Endothelial cell of hepatic sinusoid (primary cell): ENCODE data around the gene BMS1.
"Not testable (repeated sequence)": the region's sequence is repeated elsewhere in the genome, so short reads cannot be mapped to it uniquely, and the experiment has no call there.

ENCODE experiments used
- in situ Hi-C: cut with HindIII; loops from 2 replicates; pipeline ENCODE4 v1.10.0; 2017; ENCODE audit warnings: low sequenced_read_pairs

Gene BMS1

GRCh38 chr10:42862801-42863200 lies 80.2 kb downstream of the BMS1 start:
- in situ Hi-C loops = not testable (repeated sequence)

DNA sequence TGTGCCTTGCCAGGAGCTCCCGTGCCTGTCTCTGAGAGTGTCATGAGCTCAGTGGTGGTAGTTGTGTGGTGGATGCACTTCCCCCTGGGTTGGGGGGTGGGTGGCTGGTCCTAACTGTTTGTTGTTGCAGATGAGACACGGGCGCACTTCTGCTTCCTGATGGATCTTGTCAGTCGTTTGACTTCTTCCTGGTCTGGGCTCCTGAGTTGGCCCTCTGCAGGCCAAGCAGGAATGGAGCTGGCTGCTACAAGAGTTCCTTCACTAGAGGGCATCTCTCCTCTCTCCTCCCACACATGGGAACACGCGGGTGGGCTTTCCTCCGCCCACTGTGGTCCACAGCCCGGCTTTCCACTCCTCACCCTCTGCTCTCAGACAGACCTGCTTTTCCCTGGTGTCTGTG lies 82.0 kb downstream of the BMS1 start:
- in situ Hi-C loops = no loop called here

- in situ Hi-C loops = no loop called here
Observed at GRCh38 chr10:42865716-42866114, 83.1 kb downstream of the BMS1 start.

GRCh38 chr10:42866115-42866995 lies 83.8 kb downstream of the BMS1 start:
- in situ Hi-C loops = no loop called here

DNA sequence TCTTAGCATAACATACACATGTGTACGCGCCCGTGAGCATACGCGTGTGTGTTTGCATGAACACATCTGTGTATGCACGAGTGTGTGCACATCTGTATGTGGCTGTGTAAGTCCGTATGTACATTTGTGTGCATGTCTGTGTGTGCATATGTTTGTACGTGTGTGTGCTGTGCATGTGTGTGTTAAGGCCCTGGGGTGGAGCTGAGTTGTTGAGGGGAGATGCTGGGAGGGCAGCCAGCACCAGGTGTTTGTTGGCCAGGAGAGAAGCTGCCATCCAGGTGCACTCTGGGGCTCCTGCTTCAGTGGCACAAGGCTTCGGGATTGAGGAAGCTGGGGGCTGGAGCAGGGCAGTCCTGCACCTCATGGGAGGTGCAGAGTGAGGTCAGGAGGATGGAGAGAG lies 85.0 kb downstream of the BMS1 start:
- in situ Hi-C loops = no loop called here

DNA sequence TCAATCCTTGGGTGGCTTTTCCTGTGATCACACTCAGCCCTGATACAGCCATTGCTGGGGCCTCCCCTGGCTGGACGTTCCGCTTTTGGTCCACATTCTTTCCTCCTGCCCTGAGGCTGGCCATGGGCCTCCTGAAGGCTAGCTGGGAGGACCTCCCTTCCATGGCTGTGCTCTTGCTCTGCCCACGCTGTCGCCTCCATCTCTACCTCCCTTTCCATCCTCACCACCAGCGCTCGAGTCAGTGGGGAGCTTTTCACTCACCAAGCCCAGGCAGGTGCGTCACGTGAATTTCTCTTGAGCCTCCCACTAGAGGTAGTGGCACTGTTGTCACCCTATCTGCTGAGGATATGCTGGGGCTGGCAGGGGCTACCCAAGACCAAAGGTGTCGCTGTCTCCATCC lies 85.9 kb downstream of the BMS1 start:
- in situ Hi-C loops = no loop called here

GRCh38 chr10:42869977-42870350 lies 87.4 kb downstream of the BMS1 start:
- in situ Hi-C loops = no loop called here

DNA sequence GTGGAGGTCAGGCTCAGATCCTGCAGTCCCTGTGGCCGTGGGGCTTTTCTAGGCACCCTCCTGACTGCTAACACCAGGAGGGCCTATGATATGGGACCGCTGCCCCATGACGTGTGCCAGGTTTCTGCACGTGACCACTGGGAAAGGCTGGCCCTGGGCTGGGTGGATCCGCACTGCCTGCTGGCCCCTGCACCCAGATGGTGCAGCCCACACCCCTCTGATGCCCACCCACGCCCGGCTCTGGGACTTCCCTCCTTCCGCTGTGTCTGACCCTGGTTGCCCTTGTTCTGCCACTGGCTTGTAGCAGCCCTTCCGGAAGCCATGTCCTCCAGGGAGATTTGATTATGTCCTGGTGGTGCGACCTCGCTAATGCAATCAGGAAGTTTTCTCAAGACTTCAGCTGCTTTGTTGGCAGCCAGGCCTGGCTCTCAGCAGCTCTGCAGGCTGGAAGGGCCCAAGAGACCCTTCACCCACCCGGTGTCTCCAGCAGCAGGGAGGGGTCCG lies 88.6 kb downstream of the BMS1 start:
- in situ Hi-C loops = not testable (repeated sequence)

DNA sequence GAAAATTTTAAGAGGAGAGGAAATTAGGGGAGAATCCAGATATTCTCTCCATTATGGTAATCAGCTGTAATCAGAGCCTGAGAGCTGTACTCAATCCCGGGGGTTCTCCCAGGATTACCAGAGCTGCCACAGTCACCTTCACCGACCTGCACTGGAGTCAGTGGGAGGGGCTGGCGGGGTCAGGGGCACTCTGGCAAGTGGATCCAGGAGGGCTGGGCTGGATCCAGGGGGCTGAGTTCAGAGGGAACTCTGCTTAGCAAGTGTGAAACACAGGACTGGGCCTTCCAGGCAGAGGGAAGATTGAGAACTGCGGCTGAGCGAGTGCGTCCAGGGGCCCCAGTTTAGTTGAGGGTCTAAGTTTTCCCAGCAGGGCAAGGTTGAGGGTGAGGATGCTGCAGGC lies 89.2 kb downstream of the BMS1 start:
- in situ Hi-C loops = no loop called here

GRCh38 chr10:42872865-42873435 lies 90.4 kb downstream of the BMS1 start:
- in situ Hi-C loops = no loop called here

DNA sequence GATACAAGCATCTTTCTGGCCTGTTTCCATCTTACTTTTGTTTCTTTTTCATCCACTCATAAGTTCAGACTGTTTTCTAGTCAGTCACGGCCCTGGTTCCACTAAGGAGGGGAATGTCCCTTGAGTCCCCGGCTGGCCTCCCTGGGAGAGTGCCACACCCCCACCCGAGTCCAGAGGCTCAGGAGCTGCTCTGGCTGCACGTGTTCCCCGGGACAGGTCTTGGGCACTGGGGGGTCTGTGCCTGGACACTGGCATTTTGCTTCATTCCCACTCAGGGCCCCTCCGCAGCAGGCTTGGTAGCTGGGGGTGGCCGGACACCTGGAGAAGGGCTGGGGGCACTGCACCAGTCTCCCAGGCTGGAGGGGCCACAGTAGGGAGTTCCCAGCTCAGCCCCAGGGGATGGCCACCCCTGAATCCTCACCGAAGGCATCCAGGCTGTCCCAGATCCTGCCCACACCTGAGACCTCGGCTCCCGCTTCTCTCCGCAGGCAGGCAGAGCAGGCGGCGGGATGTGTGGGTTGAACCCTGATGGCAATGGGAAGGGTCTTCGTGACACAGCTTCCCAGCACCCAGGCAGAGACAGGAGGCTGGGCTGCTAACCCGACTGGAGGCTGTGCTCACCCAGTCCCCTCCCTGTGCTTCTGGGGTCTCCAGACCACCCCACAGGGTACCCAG lies 92.3 kb downstream of the BMS1 start:
- in situ Hi-C loops = loop anchor here (25.0 kb wide), 1 partner anchor 187 kb away; no protein-coding TSS in a partner anchor

GRCh38 chr10:42875388-42875755 lies 92.8 kb downstream of the BMS1 start:
- in situ Hi-C loops = loop anchor here (25.0 kb wide), 1 partner anchor 187 kb away; no protein-coding TSS in a partner anchor

DNA sequence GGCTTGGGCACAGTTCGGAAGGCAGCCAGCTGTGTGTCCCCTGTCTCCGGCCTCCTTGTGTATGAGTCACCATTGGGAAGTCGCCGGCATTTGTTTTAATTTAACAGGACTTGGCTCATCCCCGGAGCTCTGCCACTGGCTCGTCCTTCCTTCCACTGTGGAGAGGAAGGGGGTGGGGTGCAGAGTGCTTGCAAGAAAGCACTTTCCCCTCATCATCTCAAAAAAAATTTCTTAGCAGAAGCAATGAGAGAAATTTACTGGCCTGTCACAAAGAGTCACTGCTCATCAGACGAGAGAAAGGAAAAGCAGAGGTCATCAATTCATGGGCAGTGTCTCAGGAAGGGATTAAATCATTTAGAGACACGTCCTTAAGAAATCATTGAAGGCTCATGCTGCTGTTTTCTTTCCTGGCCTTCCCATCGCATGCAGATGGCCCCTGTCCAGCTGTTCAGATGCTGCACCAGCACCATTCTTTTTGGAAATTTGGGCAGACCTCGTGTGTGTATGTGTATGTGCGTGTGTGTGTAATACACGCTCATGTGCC lies 93.3 kb downstream of the BMS1 start:
- in situ Hi-C loops = loop anchor here (25.0 kb wide), 1 partner anchor 186 kb away; no protein-coding TSS in a partner anchor

DNA sequence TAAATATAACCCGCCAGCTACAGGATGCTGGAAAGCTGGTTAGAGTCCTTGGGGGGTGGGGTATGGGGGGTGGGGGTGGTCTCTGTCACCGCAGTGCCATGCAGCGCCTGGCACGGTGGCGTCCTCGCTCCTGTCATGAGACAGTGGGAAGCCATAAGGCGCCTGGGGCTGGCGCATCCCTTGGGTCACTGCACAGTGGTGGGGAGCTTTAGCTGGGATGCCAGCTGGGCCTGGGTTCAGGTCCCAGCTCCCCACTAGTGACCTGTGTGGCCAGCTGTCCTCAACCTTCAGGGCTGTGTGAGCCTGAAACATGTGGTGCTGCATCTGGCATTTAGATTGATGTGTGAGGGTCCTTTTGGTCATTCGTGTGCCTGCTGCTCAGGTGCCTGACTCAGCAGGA lies 93.9 kb downstream of the BMS1 start:
- in situ Hi-C loops = loop anchor here (25.0 kb wide), 1 partner anchor 186 kb away; no protein-coding TSS in a partner anchor

- in situ Hi-C loops = loop anchor here (25.0 kb wide), 1 partner anchor 185 kb away; no protein-coding TSS in a partner anchor
Observed at GRCh38 chr10:42876945-42877344, 94.3 kb downstream of the BMS1 start.

- in situ Hi-C loops = loop anchor here (25.0 kb wide), 1 partner anchor 185 kb away; no protein-coding TSS in a partner anchor
Observed at GRCh38 chr10:42877496-42878030, 95.0 kb downstream of the BMS1 start.

- in situ Hi-C loops = loop anchor here (25.0 kb wide), 1 partner anchor 184 kb away; no protein-coding TSS in a partner anchor
Observed at GRCh38 chr10:42878134-42878820, 95.7 kb downstream of the BMS1 start.

- in situ Hi-C loops = loop anchor here (25.0 kb wide), 1 partner anchor 183 kb away; no protein-coding TSS in a partner anchor
Observed at GRCh38 chr10:42878821-42879195, 96.2 kb downstream of the BMS1 start.

DNA sequence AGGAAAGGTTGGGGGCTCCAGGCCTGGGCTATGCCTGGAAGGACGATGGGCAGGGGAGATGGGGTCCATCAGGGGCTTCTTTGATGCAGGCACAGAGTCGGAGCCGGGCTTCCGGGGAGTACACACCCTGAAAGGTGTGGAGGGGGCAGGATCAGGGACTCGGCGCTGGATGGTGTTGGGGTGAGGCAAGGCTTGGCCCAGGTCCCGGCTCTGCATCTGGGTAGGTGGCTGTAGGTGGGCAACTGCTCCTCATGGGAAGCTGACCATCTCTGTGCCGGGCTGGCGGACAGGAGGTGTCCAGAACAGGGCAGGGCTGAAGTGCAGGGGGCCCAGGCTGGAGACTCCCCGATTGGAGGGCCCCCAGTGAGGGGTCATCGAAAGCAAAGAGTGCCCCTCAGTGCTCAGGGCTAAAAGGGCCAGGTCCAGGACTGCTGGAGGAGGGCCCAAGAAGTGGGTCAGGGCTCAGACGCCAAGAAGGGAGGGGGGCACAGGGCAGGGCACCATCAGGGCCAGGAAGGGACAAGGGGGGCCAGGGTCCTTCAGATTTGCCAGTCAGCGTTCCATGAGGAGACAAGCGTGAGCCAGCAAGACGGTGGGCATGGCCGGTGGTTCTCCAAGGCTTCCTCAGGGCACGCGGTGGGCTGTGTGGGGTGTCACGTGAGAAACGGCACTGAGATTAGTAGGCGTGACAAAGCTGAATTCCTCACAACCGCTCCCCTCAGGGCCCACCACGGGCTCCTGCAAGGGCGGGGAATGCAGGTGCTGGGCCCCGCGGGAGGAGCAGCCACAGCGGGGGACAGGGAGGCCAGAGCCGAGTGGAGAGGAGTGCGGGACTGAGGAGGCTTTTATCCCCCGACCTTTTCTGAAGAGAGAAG lies 97.0 kb downstream of the BMS1 start:
- in situ Hi-C loops = loop anchor here (25.0 kb wide), 1 partner anchor 183 kb away; no protein-coding TSS in a partner anchor
